ENCODE measurements around the gene EDNRB. TPM values are rescaled to one million over a fixed set of nuclear protein-coding genes. Genes with fewer than 3 reads are reported as not detected.

EDNRB gene
- polyA plus RNA-seq, 1 donor (not counting 4 experiments of a cell fraction or from before 2014, with no cell fraction given) = 0.01 TPM

DNA sequence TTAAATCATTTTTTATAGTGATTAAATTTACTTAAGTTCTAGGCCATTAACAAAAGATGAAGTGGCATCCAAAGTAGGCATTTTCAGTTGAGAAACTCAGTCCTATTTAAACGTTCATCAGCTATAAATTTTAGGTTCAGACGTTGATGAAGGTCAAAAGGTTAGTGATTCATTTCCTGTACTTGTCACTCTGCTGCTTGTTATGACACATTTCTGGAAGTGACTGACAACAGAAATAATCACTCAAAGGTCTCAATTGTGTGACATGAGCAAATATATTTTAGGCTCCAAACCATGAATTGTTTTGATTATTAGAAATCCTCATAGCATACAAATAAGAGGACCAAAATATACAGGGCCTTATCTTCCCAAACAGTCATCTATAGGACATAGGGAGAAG, 10.3 kb upstream of the EDNRB start:
- H3K27me3 ChIP-seq (ENCODE audit: control insufficient read depth, extremely low read depth, insufficient read depth, low read length) = no peaks in the 10 kb centered on the region
- DNase-seq (ENCODE audit: low read depth, low spot score) (no peak), FAIRE-seq (no peak)
- H4K20me1 ChIP-seq (ENCODE audit: control insufficient read depth, extremely low read depth, insufficient read depth, low read length) = no peaks in the 10 kb centered on the region
- H3K27ac ChIP-seq (ENCODE audit: control insufficient read depth, insufficient read depth, low read length) = no peak overlapping the region
- no peak overlapping the region for H3K4me2 ChIP-seq (ENCODE audit: control insufficient read depth, extremely low read depth, insufficient read depth, low read depth, low read length)
- no peaks in the 10 kb centered on the region for H3K36me3 ChIP-seq (ENCODE audit: control insufficient read depth in 2 of 2, extremely low read depth in 1 of 2, insufficient read depth in 2 of 2, low read length in 2 of 2)
- H3K9ac ChIP-seq (ENCODE audit: control insufficient read depth, extremely low read depth, insufficient read depth, low read length) = no peak overlapping the region
- dilution Hi-C loops (cut with MboI; ENCODE audit: extremely low pct_ligation_motif_present, low sequenced_read_pairs) = no loop called here
- no peak for TF ChIP-seq EZH2 (IDR thresholded peaks at IDR 0.05; ENCODE audit: low read length)
- TF ChIP-seq, protein P1, sequence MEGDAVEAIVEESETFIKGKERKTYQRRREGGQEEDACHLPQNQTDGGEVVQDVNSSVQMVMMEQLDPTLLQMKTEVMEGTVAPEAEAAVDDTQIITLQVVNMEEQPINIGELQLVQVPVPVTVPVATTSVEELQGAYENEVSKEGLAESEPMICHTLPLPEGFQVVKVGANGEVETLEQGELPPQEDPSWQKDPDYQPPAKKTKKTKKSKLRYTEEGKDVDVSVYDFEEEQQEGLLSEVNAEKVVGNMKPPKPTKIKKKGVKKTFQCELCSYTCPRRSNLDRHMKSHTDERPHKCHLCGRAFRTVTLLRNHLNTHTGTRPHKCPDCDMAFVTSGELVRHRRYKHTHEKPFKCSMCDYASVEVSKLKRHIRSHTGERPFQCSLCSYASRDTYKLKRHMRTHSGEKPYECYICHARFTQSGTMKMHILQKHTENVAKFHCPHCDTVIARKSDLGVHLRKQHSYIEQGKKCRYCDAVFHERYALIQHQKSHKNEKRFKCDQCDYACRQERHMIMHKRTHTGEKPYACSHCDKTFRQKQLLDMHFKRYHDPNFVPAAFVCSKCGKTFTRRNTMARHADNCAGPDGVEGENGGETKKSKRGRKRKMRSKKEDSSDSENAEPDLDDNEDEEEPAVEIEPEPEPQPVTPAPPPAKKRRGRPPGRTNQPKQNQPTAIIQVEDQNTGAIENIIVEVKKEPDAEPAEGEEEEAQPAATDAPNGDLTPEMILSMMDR (optimal IDR thresholded peaks at IDR 0.05 in 1 of 3, IDR thresholded peaks at IDR 0.05 in 1 of 3, conservative IDR thresholded peaks at IDR 0.05 in 1 of 3; ENCODE audit: extremely low read depth in 1 of 3, insufficient read depth in 2 of 3, low read length in 3 of 3) = no peak
- H3K79me2 ChIP-seq (ENCODE audit: control insufficient read depth, insufficient read depth, low read length) = no peaks in the 10 kb centered on the region
- no peaks in the 10 kb centered on the region for H3K4me1 ChIP-seq (ENCODE audit: control insufficient read depth, extremely low read depth, insufficient read depth, low read length)
- no peaks in the 10 kb centered on the region for H3K9me1 ChIP-seq (ENCODE audit: control insufficient read depth, extremely low read depth, insufficient read depth, low read length)
- no peaks in the 10 kb centered on the region for H3K9me3 ChIP-seq (ENCODE audit: control insufficient read depth, low read depth, low read length)
- H3K4me3 ChIP-seq (ENCODE audit: control insufficient read depth in 2 of 3, extremely low read depth in 1 of 3, insufficient read depth in 2 of 3, low read depth in 1 of 3, low read length in 3 of 3) = no peak overlapping the region
- no peak overlapping the region for H2AFZ ChIP-seq (ENCODE audit: control insufficient read depth, low read length)

DNA sequence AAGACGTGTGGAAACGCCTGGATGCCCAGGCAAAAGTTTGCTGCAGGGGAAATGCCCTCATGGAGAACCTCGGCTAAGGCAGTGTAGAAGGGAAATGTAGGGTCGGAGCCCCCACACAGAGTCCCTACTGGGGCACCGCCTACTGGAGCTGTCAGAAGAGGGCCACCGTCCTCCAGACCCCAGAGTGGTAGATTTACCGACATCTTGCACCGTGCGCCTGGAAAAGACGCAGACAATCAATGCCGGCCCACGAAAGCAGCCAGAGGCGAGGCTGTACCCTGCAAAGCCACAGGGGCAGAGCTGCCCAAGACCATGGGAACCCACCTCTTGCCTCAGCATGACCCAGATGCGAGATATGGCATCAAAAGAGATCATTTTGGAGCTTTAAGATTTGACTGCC, 7.0 kb upstream of the EDNRB start:
- no peak overlapping the region for H3K9ac ChIP-seq (ENCODE audit: control insufficient read depth, extremely low read depth, insufficient read depth, low read length)
- no peak overlapping the region for H3K4me2 ChIP-seq (ENCODE audit: control insufficient read depth, extremely low read depth, insufficient read depth, low read depth, low read length)
- TF ChIP-seq, protein P1 (optimal IDR thresholded peaks at IDR 0.05 in 1 of 3, IDR thresholded peaks at IDR 0.05 in 1 of 3, conservative IDR thresholded peaks at IDR 0.05 in 1 of 3; ENCODE audit: extremely low read depth in 1 of 3, insufficient read depth in 2 of 3, low read length in 3 of 3) = no peak
- TF ChIP-seq EZH2 (IDR thresholded peaks at IDR 0.05; ENCODE audit: low read length) = no peak
- H4K20me1 ChIP-seq (ENCODE audit: control insufficient read depth, extremely low read depth, insufficient read depth, low read length) = no peaks in the 10 kb centered on the region
- H3K36me3 ChIP-seq (ENCODE audit: control insufficient read depth in 2 of 2, extremely low read depth in 1 of 2, insufficient read depth in 2 of 2, low read length in 2 of 2) = no peaks in the 10 kb centered on the region
- FAIRE-seq = no peak
- no peak overlapping the region for H3K27ac ChIP-seq (ENCODE audit: control insufficient read depth, insufficient read depth, low read length)
- no peaks in the 10 kb centered on the region for H3K79me2 ChIP-seq (ENCODE audit: control insufficient read depth, insufficient read depth, low read length)
- H2AFZ ChIP-seq (ENCODE audit: control insufficient read depth, low read length) = no peak overlapping the region
- no peaks in the 10 kb centered on the region for H3K9me3 ChIP-seq (ENCODE audit: control insufficient read depth, low read depth, low read length)
- no peaks in the 10 kb centered on the region for H3K9me1 ChIP-seq (ENCODE audit: control insufficient read depth, extremely low read depth, insufficient read depth, low read length)
- H3K4me3 ChIP-seq (ENCODE audit: control insufficient read depth in 2 of 3, extremely low read depth in 1 of 3, insufficient read depth in 2 of 3, low read depth in 1 of 3, low read length in 3 of 3) = no peak overlapping the region
- H3K4me1 ChIP-seq (ENCODE audit: control insufficient read depth, extremely low read depth, insufficient read depth, low read length) = no peaks in the 10 kb centered on the region
- dilution Hi-C loops (cut with MboI; ENCODE audit: extremely low pct_ligation_motif_present, low sequenced_read_pairs) = no loop called here
- no peak for DNase-seq (ENCODE audit: low read depth, low spot score)
- no peaks in the 10 kb centered on the region for H3K27me3 ChIP-seq (ENCODE audit: control insufficient read depth, extremely low read depth, insufficient read depth, low read length)
